ENCODE data around the gene IL2.

GRCh38 chr4:122503214-122503613, 46.7 kb upstream of the IL2 start:
- TF ChIP-seq CTCF (conservative IDR thresholded peaks at IDR 0.05) (no peak), EZH2 (IDR thresholded peaks at IDR 0.05; ENCODE audit: low read depth) (no peak)

Data from PC-9 (cell line).